Testis (tissue), 3 donors: ENCODE data around the gene DAB1. TPM values are rescaled to one million over a fixed set of nuclear protein-coding genes. Genes with fewer than 3 reads are reported as not detected.

Experiments used
- DNase-seq: peaks from one replicate; pipeline ENCODE4 v3.0.0-alpha.2; 2019
- H3K27ac ChIP-seq, 2 donors: fragments of 200-600 bp; sonication (generic); one replicate each; pipeline ENCODE4 v1.5.1; 2019
- H3K27me3 ChIP-seq: fragments of 200-600 bp; sonication (generic); one replicate; pipeline ENCODE4 v1.5.1; 2019
- H3K36me3 ChIP-seq: fragments of 200-600 bp; sonication (generic); one replicate; pipeline ENCODE4 v1.5.1; 2017; ENCODE audit warnings: low read depth; ENCODE audit errors: missing control alignments
- H3K4me1 ChIP-seq: fragments of 200-600 bp; sonication (generic); one replicate; pipeline ENCODE4 v1.5.1; 2019
- H3K4me3 ChIP-seq, 2 donors: fragments of 200-600 bp; sonication (generic); one replicate each; pipeline ENCODE4 v1.5.1; 2017 to 2019
- H3K9me3 ChIP-seq: fragments of 200-600 bp; sonication (generic); one replicate; pipeline ENCODE4 v1.5.1; 2017
- CTCF ChIP-seq, 3 experiments: fragments of 450-650 bp in 2 of 3; fragments of 200-600 bp in 1 of 3; sonication (generic) in 1 of 3; IDR thresholded peaks; one replicate each; pipeline ENCODE4 v1.5.1; 2016 to 2019; ENCODE audit warnings: antibody characterized with exemption in 3 of 3, mild to moderate bottlenecking in 2 of 3, moderate library complexity in 1 of 3
- POLR2A ChIP-seq: fragments of 450-650 bp; IDR thresholded peaks from one replicate; pipeline ENCODE4 v1.6.1; 2017; ENCODE audit warnings: antibody characterized with exemption, mild to moderate bottlenecking, moderate library complexity
- WGBS, 2 donors: methylation state at CpG; one replicate each; pipeline ENCODE4 v1.1.5; 2018; 5-methylcytosine and 5-hydroxymethylcytosine counted together
- intact Hi-C: fragments of 100-400 bp; cut with DNase I; formaldehyde crosslinking; loops from one replicate; pipeline ENCODE4 v1.15.1; 2023; ENCODE audit warnings: low total_unique reads
- polyA plus RNA-seq: library from polyadenylated mRNA; stranded (reverse); fragments of 350-450 nt; fragmentation: Illumina TruSeq; extraction: RNeasy Lipid Tissue Mini Kit (QIAGEN cat#74804); gene quantifications from one replicate; pipeline ENCODE4 v1.2.3, GENCODE V29; 2014; ENCODE audit warnings: low read depth, low replicate concordance; ENCODE audit not compliant: insufficient read depth
- total RNA-seq, 2 donors: library from RNA; depleted of rRNA; stranded (reverse); fragments of >200 nt; gene quantifications; one replicate each; pipeline ENCODE4 v1.2.3, GENCODE V29; 2016

DAB1 gene
- total and polyA plus RNA-seq, 3 donors from 2014 or later: 0.79 to 1.7 (median 1.2) TPM

GRCh38 chr1:57142169-57142568 lies 281.7 kb downstream of the DAB1 start:
- Histone ChIP-seq H3K4me1 (no peaks in the 10 kb centered on the region), H3K4me3 (no peak overlapping the region), H3K36me3 (no peaks in the 10 kb centered on the region), H3K9me3 (no peaks in the 10 kb centered on the region), H3K27ac (no peak overlapping the region), H3K27me3 (no peaks in the 10 kb centered on the region)
- whole genome bisulfite sequencing, 2 donors: 93% methylated on average over 2 of the region's 2 CpGs
- TF ChIP-seq POLR2A: no peak
- TF ChIP-seq CTCF (IDR thresholded peaks at IDR 0.05): no peak
- DNase-seq: no peak
- intact Hi-C loops: no loop called here

GRCh38 chr1:57138432-57139078 lies 285.3 kb downstream of the DAB1 start:
- Histone ChIP-seq H3K27me3 (no peaks in the 10 kb centered on the region), H3K4me1 (no peaks in the 10 kb centered on the region), H3K9me3 (no peaks in the 10 kb centered on the region), H3K4me3 (no peak overlapping the region), H3K36me3 (no peaks in the 10 kb centered on the region), H3K27ac (no peak overlapping the region)
- TF ChIP-seq CTCF (IDR thresholded peaks at IDR 0.05) (no peak), POLR2A (no peak)
- intact Hi-C loops: no loop called here
- DNase-seq: no peak
- WGBS, 2 donors: 94 to 98% methylated on average over 2 of the region's 2 CpGs

- Histone ChIP-seq H3K27ac (no peak overlapping the region), H3K9me3 (no peaks in the 10 kb centered on the region), H3K27me3 (no peaks in the 10 kb centered on the region), H3K36me3 (no peaks in the 10 kb centered on the region), H3K4me1 (no peaks in the 10 kb centered on the region), H3K4me3 (no peak overlapping the region)
- intact Hi-C loops: no loop called here
- WGBS, 2 donors: 81 to 90% methylated on average over 2 of the region's 2 CpGs
- no peak for TF ChIP-seq CTCF (IDR thresholded peaks at IDR 0.05)
- TF ChIP-seq POLR2A: no peak
- DNase-seq: no peak
Observed at GRCh38 chr1:57137980-57138379, 285.9 kb downstream of the DAB1 start.

- Histone ChIP-seq H3K27ac (no peak overlapping the region), H3K9me3 (no peaks in the 10 kb centered on the region), H3K4me1 (no peaks in the 10 kb centered on the region), H3K4me3 (no peak overlapping the region), H3K27me3 (no peaks in the 10 kb centered on the region), H3K36me3 (no peaks in the 10 kb centered on the region)
- no peak for DNase-seq
- TF ChIP-seq CTCF (IDR thresholded peaks at IDR 0.05): no peak
- intact Hi-C loops: no loop called here
- 90 to 94% methylated on average over 1 of the region's 1 CpG for WGBS, 2 donors
Observed at GRCh38 chr1:57134803-57135202, 289.1 kb downstream of the DAB1 start.

GRCh38 chr1:57133686-57134085 lies 290.2 kb downstream of the DAB1 start:
- 57 to 85% methylated on average over 1 of the region's 1 CpG for WGBS, 2 donors
- no peak for DNase-seq
- no peak overlapping the region for H3K4me3 ChIP-seq
- no peak overlapping the region for H3K27ac ChIP-seq
- no peaks in the 10 kb centered on the region for H3K9me3 ChIP-seq
- no peaks in the 10 kb centered on the region for H3K36me3 ChIP-seq
- intact Hi-C loops: no loop called here
- no peaks in the 10 kb centered on the region for H3K4me1 ChIP-seq
- TF ChIP-seq CTCF (IDR thresholded peaks at IDR 0.05) (no peak), POLR2A (no peak)
- no peaks in the 10 kb centered on the region for H3K27me3 ChIP-seq
